H1 (cell line): ENCODE results near the gene GALT. TPM values are rescaled to one million over a fixed set of nuclear protein-coding genes. Genes with fewer than 3 reads are reported as not detected.

Experiments
- ASH2L ChIP-seq: fragments of 200-600, 300-600 bp; sonication (generic); IDR thresholded peaks from one replicate; pipeline ENCODE4 v1.7.1; 2017; ENCODE audit warnings: low read length
- GABPA ChIP-seq: IDR thresholded peaks from 2 replicates; pipeline ENCODE4 v1.6.1; 2011; ENCODE audit warnings: mild to moderate bottlenecking, low read length, moderate library complexity, borderline replicate concordance; ENCODE audit not compliant: insufficient read depth
- polyA plus RNA-seq, 7 experiments: library from polyadenylated mRNA; depleted of rRNA in 3 of 7; stranded (reverse) in 5 of 7; unstranded in 2 of 7; fragments of >200 nt in 5 of 7; fragments of 200-250 nt in 2 of 7; gene quantifications; 1 replicate in 5 of 7; 2 replicates in 1 of 7; 4 replicates in 1 of 7; pipeline versions ENCODE4 v1.2.1 to v1.2.3, GENCODE V29; 2011 to 2013; ENCODE audit warnings: missing spikeins in 2 of 7, mixed read lengths in 2 of 7
- total RNA-seq: library from RNA; stranded (reverse); fragmentation: NEBNext Ultra II Directional; extraction: Animal tissue kit (Norgen Biotek cat#: 25700); gene quantifications from 2 replicates; pipeline ENCODE4 v1.2.1, GENCODE V29; 2021

The GALT gene
- total and polyA plus RNA-seq, 2 of the 8 experiments (the other 6 are each of a cell fraction or from before 2014, with no cell fraction given), result 21.9 to 50.6 TPM

GRCh38 chr9:34662526-34663302 is 16.2 kb downstream of the GALT start, which contains the start of gene CCL27 (continued):
- no peak for TF ChIP-seq ASH2L
- no peak for TF ChIP-seq GABPA
